Measurements from ENCODE around the gene RBFOX1. TPM values are rescaled to one million over a fixed set of nuclear protein-coding genes. Genes with fewer than 3 reads are reported as not detected.

The RBFOX1 gene
- total RNA-seq, 1 donor from 2014 or later, result 70.2 TPM

- ATAC-seq (ENCODE audit: poor library complexity) (peak; percentile 66), DNase-seq (peak; percentile 64)
- intact Hi-C loops (cut with DNase I), result no loop called here
Observed at GRCh38 chr16:7363422-7364417, 31.1 kb downstream of the RBFOX1 start.

DNA sequence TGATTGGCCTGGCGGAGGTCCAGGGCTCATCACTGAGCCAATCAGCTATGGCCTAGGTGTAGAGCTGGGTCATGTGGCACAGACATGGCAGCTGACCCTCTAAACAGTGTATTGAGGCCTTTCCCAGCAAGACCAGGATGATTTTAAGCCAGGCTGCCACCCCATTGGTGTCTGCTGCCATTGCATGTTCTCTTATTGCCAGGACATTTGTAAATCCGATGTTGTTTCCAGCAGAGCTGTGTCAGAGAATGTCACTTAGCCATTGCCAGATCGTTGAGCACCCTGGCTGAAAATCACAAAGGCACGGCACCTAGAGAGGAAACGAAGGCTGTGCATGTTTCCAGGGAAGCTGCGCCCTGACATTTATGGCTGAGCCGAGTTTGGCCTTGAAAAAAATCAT is 33.4 kb downstream of the RBFOX1 start:
- DNase-seq (no peak), ATAC-seq (ENCODE audit: poor library complexity) (peak; percentile 75)
- intact Hi-C loops (cut with DNase I), result no loop called here

DNA sequence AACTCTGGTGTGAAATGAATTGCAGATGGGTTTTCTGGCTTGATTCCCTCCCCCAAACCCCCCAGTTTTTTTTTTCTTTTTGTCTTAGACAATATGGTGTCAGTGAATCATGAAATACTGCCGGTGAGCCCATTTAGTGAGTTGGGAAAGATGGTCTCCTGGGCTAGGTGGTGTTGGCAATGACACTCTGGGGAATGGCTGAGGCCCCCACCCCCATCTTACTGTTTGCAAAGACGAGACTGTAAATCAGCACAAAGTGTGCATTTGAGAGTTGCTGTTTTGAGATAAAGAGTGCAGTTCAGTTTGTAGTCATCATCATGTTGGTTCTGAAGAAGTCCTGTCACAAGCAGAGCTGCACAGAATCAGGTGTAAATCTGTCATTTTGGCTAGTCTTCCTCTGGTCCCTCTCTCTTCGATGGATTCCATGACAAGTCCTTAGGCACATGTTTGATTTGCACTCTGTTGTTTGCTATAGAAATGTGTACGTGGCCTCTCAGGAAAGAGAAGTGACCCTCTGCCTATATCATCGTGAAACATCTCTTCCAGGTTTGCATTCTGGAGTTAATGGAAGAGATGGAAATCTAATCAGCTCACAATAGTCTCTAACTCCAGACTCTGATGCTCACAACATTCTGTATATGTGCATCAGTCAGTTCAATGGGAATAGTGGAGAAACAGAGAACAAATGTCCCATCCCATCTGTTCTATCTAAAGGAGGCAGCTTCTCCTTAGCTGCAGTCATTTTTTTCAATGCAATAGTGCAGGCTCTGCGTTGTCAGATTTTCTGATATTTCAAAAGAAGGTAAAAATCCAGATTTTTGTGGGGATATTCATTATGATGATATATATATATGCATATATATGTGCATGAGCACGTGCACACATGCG is 34.6 kb downstream of the RBFOX1 start:
- intact Hi-C loops (cut with DNase I), result no loop called here
- no peak for DNase-seq
- ATAC-seq (ENCODE audit: poor library complexity), result no peak

DNA sequence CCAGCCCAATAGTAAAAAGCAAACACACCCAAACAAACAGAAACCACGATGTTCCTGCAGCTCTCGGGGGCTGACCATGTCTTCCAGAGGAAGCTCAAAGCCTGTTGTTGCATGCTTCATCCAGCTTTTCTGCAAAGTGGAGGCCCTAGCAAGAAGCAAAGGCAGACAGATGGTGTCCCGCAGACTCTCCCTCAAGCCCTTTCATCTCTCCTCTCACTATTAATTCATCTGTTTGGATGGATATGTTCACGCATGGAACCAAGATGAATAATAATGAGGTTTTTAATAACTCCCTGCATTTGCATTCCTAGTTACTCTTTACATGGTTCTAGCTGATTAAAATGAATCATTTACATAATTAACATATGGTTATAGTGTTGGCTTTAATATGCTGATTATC is 36.6 kb downstream of the RBFOX1 start:
- intact Hi-C loops (cut with DNase I), result no loop called here
- ATAC-seq (ENCODE audit: poor library complexity), result no peak
- DNase-seq, result no peak

- DNase-seq (no peak), ATAC-seq (ENCODE audit: poor library complexity) (peak; percentile 79)
- intact Hi-C loops (cut with DNase I), result loop anchor here (5.0 kb wide), 1 partner anchor 40 kb away; the partner anchor contains the start of gene RBFOX1
Observed at GRCh38 chr16:7372095-7372494, 39.5 kb downstream of the RBFOX1 start.

DNA sequence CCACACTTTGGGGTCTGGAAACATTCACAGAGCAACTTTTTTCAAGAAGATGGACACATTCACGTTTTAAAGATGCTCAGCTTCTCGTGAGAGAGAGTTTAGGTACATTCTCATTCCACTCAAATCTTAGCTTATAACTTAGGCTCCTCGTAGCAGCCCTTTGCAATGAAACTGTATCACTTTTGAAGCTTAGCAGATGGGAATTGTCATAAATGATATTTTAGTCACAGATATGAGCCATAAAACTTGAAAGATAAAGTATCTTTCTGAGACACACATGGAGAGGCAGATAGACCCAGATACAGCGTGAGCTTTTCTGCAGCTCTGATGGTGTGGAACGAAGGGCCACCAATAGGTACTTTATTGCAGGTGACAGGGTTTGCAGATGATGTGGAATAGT is 41.1 kb downstream of the RBFOX1 start:
- no peak for DNase-seq
- no peak for ATAC-seq (ENCODE audit: poor library complexity)
- intact Hi-C loops (cut with DNase I), result loop anchor here (5.0 kb wide), 1 partner anchor 41 kb away; the partner anchor contains the start of gene RBFOX1

DNA sequence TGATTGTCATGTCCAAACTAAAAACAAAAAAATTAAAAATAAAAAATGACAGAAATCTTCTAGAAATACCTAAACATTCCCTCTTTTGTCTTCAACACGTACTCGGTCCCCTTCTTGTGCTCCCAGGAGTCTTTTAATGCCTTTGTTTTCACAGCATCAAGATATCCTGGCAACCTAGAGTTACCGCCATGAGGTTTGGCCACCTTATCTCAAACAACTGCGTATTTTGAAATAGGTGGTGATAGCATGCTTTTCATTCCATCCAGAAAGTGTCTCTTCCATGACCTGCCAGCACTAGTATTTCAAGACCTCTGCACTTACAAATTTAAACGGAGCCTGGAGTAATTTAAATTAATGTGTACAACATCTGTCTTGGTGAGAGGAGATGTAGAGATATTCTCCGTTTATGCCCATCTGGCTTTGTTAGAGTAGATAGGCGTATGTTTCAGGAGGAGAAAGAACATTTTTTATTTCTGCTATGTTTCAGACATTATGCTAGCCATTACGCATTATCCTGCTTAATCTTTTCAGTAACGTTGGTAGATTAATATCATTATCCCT is 42.0 kb downstream of the RBFOX1 start:
- peak; percentile 71 for ATAC-seq (ENCODE audit: poor library complexity)
- intact Hi-C loops (cut with DNase I), result loop anchor here (5.0 kb wide), 1 partner anchor 42 kb away; the partner anchor contains the start of gene RBFOX1
- DNase-seq, result no peak

DNA sequence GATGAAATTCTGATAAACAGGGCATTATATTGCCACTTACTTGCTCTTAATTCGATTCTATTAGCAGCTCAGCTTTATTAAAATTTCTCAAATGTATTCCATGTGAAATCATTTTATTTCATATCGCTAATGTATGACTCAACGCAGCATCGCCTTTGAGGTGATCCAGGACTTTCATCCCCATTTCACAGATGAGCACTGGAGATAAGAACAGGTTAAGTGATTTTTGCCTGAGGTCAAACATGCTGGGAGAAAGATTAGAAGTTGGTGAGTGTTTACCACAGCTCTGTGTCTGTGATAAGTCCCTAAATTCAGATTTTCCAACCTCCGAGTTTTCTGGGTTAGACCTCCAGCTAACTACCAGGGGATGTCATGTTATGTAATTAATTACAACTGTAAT is 43.6 kb downstream of the RBFOX1 start:
- ATAC-seq (ENCODE audit: poor library complexity) (no peak), DNase-seq (no peak)
- intact Hi-C loops (cut with DNase I), result no loop called here

GRCh38 chr16:7377231-7377630 is 44.6 kb downstream of the RBFOX1 start:
- intact Hi-C loops (cut with DNase I), result no loop called here
- ATAC-seq (ENCODE audit: poor library complexity) (no peak), DNase-seq (no peak)

GRCh38 chr16:7378024-7378695 is 45.5 kb downstream of the RBFOX1 start:
- intact Hi-C loops (cut with DNase I), result no loop called here
- peak; percentile 16 for ATAC-seq (ENCODE audit: poor library complexity)
- no peak for DNase-seq

GRCh38 chr16:7380441-7380840 is 47.8 kb downstream of the RBFOX1 start:
- intact Hi-C loops (cut with DNase I), result no loop called here
- ATAC-seq (ENCODE audit: poor library complexity), result no peak

GRCh38 chr16:7380911-7381310 is 48.3 kb downstream of the RBFOX1 start:
- intact Hi-C loops (cut with DNase I), result no loop called here
- DNase-seq (no peak), ATAC-seq (ENCODE audit: poor library complexity) (no peak)

More at GRCh38 chr16:7380441-7380840, 47.8 kb downstream of the RBFOX1 start:
- DNase-seq, result no peak

DNA sequence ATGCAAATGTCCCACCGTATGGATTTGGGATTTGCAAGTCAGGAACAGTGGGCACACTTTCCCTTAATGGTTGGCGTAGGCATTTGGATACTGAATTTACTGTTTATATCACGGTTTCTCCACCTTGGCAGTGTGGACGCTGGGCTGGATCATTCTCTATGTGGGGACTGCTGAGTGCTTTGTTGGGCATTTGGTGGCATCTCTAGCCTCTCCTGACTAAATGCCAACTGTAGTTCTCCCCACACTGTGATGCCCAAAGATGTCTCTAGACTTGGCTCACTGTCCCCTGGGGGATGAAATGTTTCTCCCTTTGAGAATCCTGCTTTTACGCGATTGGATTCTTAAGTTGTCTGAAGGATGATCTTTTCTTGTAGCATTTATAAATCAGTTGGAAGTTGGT is 49.0 kb downstream of the RBFOX1 start:
- intact Hi-C loops (cut with DNase I), result no loop called here
- no peak for DNase-seq
- ATAC-seq (ENCODE audit: poor library complexity), result peak; percentile 15

- ATAC-seq (ENCODE audit: poor library complexity), result no peak
Observed at GRCh38 chr16:7382521-7382920, 49.9 kb downstream of the RBFOX1 start.

DNA sequence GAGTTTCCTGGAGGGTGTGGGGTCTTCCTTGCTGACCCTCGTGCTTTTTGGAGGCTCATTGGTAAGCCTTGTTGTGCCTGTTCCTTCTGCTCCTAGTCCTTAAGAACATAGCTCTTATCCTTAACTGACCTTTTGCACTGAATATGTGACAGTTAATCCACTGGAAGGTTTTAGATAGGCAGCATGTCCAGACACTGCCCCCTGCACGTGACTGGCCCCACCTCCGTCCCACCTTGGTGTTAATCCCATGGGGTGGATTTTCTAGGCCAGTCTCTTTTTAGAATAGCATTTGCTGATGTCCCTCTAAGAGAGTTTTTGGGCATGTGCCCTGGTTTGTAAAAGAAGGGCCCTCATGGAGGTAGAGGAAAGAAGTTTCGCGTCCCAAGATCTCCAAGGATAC is 58.3 kb downstream of the RBFOX1 start:
- intact Hi-C loops (cut with DNase I), result no loop called here
- ATAC-seq (ENCODE audit: poor library complexity), result peak; percentile 65
- DNase-seq, result no peak

More at GRCh38 chr16:7382521-7382920, 49.9 kb downstream of the RBFOX1 start:
- intact Hi-C loops (cut with DNase I), result no loop called here
- DNase-seq, result no peak

GRCh38 chr16:7391694-7392093 is 59.0 kb downstream of the RBFOX1 start:
- intact Hi-C loops (cut with DNase I), result no loop called here
- DNase-seq (no peak), ATAC-seq (ENCODE audit: poor library complexity) (no peak)

GRCh38 chr16:7392206-7392605 is 59.6 kb downstream of the RBFOX1 start:
- no peak for ATAC-seq (ENCODE audit: poor library complexity)
- no peak for DNase-seq
- intact Hi-C loops (cut with DNase I), result no loop called here

- DNase-seq (no peak), ATAC-seq (ENCODE audit: poor library complexity) (no peak)
- intact Hi-C loops (cut with DNase I), result no loop called here
Observed at GRCh38 chr16:7393680-7394079, 61.0 kb downstream of the RBFOX1 start.
